ENCODE measurements around the gene TSN. TPM values are rescaled to one million over a fixed set of nuclear protein-coding genes. Genes with fewer than 3 reads are reported as not detected.
A peak's percentile ranks its signal among the peaks of the same experiment; 100 is the strongest.

TSN gene
- total and polyA plus RNA-seq, 9 of the 15 experiments (the other 6 are each of a cell fraction or from before 2014, with no cell fraction given) = 63.2 to 152 (median 95.2) TPM

DNA sequence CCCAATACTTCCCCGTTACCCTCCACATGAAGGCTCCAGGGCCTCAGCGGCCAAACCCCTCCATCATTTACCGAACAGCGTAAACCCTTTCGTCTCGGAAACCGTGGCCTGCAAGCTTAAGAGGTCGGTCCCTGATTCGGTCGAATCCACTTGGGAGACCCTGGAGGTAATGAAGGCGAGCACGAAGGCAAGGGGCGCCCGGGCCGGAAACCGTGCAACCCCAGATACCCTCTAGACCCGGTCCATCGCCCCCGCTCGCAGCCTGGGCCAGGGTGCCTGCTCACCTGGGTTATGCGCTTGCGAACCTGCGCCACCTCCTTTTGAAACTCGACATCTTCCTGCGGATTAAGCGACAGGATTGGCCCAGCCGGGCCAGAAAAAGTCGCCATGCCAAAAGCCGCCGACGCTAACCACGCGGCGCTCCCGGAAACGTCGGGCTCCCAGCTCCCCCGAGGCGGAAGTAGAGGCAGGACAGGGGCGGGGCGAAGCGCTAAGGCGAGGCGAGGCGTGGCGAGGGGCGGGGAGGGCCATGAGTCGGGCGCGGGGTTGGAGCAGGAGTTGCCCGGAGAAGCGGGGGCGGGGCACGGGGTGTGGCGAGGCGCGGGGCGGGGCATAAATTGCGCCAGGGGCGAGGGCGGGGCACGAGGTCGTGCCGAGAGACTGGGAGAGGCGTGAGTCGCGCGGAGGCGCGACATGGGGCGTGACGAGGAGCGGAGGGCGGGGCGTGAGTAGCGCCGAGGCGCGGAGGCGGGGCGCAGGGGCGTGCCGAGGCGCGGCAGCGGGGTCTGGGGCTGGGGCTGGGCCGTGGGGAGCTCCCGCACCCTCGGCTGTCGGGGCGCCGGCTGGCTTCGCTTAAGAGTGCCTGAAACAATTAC, 18.8 kb upstream of the TSN start, which contains the start of gene NIFK (continued):
- TF ChIP-seq, protein P1, sequence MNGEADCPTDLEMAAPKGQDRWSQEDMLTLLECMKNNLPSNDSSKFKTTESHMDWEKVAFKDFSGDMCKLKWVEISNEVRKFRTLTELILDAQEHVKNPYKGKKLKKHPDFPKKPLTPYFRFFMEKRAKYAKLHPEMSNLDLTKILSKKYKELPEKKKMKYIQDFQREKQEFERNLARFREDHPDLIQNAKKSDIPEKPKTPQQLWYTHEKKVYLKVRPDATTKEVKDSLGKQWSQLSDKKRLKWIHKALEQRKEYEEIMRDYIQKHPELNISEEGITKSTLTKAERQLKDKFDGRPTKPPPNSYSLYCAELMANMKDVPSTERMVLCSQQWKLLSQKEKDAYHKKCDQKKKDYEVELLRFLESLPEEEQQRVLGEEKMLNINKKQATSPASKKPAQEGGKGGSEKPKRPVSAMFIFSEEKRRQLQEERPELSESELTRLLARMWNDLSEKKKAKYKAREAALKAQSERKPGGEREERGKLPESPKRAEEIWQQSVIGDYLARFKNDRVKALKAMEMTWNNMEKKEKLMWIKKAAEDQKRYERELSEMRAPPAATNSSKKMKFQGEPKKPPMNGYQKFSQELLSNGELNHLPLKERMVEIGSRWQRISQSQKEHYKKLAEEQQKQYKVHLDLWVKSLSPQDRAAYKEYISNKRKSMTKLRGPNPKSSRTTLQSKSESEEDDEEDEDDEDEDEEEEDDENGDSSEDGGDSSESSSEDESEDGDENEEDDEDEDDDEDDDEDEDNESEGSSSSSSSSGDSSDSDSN (IDR thresholded peaks at IDR 0.05; ENCODE audit: borderline replicate concordance in 1 of 2, low read depth in 2 of 2, low read length in 2 of 2) = no peak
- no peak for TF ChIP-seq ZNF311 (CRISPR knock-in tag; IDR thresholded peaks at IDR 0.05)
- TF ChIP-seq ZNF408 (CRISPR knock-in tag; IDR thresholded peaks at IDR 0.05; ENCODE audit: low read depth) = no peak
- TF ChIP-seq ATF1 (CRISPR knock-in tag; IDR thresholded peaks at IDR 0.05) = 0 out of 2 replicates have a peak, but pooled peaks have one; percentile 31
- TF ChIP-seq ATF1 (tag; IDR thresholded peaks at IDR 0.05) = peak; percentile 65
- TF ChIP-seq TGIF2 (CRISPR knock-in tag; IDR thresholded peaks at IDR 0.05) = peak; percentile 75; the same call in 1 of the 2 replicates
- no peak for TF ChIP-seq TAF15 (IDR thresholded peaks at IDR 0.05; ENCODE audit: low read depth, low read length)
- TF ChIP-seq RBM15 (IDR thresholded peaks at IDR 0.05; ENCODE audit: insufficient read depth, low read length) = no peak
- peak in 1 of 2 experiments; percentile 71; a peak in 2 of 4 replicates for TF ChIP-seq TRIM24 (IDR thresholded peaks at IDR 0.05)
- TF ChIP-seq, protein P2, sequence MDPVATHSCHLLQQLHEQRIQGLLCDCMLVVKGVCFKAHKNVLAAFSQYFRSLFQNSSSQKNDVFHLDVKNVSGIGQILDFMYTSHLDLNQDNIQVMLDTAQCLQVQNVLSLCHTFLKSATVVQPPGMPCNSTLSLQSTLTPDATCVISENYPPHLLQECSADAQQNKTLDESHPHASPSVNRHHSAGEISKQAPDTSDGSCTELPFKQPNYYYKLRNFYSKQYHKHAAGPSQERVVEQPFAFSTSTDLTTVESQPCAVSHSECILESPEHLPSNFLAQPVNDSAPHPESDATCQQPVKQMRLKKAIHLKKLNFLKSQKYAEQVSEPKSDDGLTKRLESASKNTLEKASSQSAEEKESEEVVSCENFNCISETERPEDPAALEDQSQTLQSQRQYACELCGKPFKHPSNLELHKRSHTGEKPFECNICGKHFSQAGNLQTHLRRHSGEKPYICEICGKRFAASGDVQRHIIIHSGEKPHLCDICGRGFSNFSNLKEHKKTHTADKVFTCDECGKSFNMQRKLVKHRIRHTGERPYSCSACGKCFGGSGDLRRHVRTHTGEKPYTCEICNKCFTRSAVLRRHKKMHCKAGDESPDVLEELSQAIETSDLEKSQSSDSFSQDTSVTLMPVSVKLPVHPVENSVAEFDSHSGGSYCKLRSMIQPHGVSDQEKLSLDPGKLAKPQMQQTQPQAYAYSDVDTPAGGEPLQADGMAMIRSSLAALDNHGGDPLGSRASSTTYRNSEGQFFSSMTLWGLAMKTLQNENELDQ (CRISPR knock-in tag; IDR thresholded peaks at IDR 0.05; ENCODE audit: borderline replicate concordance) = no peak
- TF ChIP-seq, protein P3, sequence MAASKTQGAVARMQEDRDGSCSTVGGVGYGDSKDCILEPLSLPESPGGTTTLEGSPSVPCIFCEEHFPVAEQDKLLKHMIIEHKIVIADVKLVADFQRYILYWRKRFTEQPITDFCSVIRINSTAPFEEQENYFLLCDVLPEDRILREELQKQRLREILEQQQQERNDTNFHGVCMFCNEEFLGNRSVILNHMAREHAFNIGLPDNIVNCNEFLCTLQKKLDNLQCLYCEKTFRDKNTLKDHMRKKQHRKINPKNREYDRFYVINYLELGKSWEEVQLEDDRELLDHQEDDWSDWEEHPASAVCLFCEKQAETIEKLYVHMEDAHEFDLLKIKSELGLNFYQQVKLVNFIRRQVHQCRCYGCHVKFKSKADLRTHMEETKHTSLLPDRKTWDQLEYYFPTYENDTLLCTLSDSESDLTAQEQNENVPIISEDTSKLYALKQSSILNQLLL (CRISPR knock-in tag; IDR thresholded peaks at IDR 0.05; ENCODE audit: borderline replicate concordance) = no peak
- TF ChIP-seq, protein P4, sequence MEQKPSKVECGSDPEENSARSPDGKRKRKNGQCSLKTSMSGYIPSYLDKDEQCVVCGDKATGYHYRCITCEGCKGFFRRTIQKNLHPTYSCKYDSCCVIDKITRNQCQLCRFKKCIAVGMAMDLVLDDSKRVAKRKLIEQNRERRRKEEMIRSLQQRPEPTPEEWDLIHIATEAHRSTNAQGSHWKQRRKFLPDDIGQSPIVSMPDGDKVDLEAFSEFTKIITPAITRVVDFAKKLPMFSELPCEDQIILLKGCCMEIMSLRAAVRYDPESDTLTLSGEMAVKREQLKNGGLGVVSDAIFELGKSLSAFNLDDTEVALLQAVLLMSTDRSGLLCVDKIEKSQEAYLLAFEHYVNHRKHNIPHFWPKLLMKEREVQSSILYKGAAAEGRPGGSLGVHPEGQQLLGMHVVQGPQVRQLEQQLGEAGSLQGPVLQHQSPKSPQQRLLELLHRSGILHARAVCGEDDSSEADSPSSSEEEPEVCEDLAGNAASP (IDR thresholded peaks at IDR 0.05) = no peak
- TF ChIP-seq HMGN3 (IDR thresholded peaks at IDR 0.05; ENCODE audit: borderline replicate concordance, extremely low read depth, insufficient read length, low read depth, low read length) = no peak
- TF ChIP-seq FOXK1 (CRISPR knock-in tag; IDR thresholded peaks at IDR 0.05; ENCODE audit: borderline replicate concordance) = peak; percentile 71; the same call in 1 of the 2 replicates
- TF ChIP-seq RAD51 (IDR thresholded peaks at IDR 0.05; ENCODE audit: borderline replicate concordance, low read depth) = no peak
- TF ChIP-seq DMBX1 (CRISPR knock-in tag; IDR thresholded peaks at IDR 0.05; ENCODE audit: borderline replicate concordance) = no peak; the same call in 1 of the 2 replicates
